Endothelial cell (in vitro differentiated cells): ENCODE results near the gene MAML2. TPM values are rescaled to one million over a fixed set of nuclear protein-coding genes. Genes with fewer than 3 reads are reported as not detected.

ENCODE experiments used
- DNase-seq: peaks from one replicate; pipeline ENCODE4 v3.0.0; 2021; ENCODE audit warnings: low spot score
- H3K27ac Mint-ChIP-seq: one replicate; pipeline ENCODE4 v1.8.0; 2021; ENCODE audit warnings: mixed read lengths, inconsistent platforms; ENCODE audit not compliant: unreplicated experiment
- H3K27me3 Mint-ChIP-seq: one replicate; pipeline ENCODE4 v1.8.0; 2021; ENCODE audit warnings: mild to moderate bottlenecking, moderate library complexity, mixed read lengths, inconsistent platforms; ENCODE audit not compliant: unreplicated experiment
- H3K36me3 Mint-ChIP-seq: one replicate; pipeline ENCODE4 v1.8.0; 2021; ENCODE audit warnings: mild to moderate bottlenecking, low read depth, mixed read lengths, inconsistent platforms; ENCODE audit not compliant: unreplicated experiment
- H3K4me1 Mint-ChIP-seq: one replicate; pipeline ENCODE4 v1.8.0; 2021; ENCODE audit warnings: mild to moderate bottlenecking, mixed read lengths, inconsistent platforms; ENCODE audit not compliant: unreplicated experiment
- H3K4me3 Mint-ChIP-seq: one replicate; pipeline ENCODE4 v1.8.0; 2021; ENCODE audit warnings: mild to moderate bottlenecking, mixed read lengths, inconsistent platforms; ENCODE audit not compliant: unreplicated experiment
- H3K9me3 Mint-ChIP-seq: one replicate; pipeline ENCODE4 v1.8.0; 2021; ENCODE audit warnings: mixed read lengths, inconsistent platforms; ENCODE audit not compliant: unreplicated experiment
- total RNA-seq: library from RNA; stranded (reverse); fragmentation: NEBNext Ultra II Directional; extraction: Animal tissue kit (Norgen Biotek cat#: 25700); gene quantifications from one replicate; pipeline ENCODE4 v1.2.1, GENCODE V29; 2021; ENCODE audit not compliant: unreplicated experiment
- TF ChIP-seq, protein P1 (sequence below): fragments of 200-600 bp; sonication (generic); IDR thresholded peaks from one replicate; pipeline ENCODE4 v1.5.0; 2021; ENCODE audit warnings: antibody characterized with exemption; ENCODE audit not compliant: unreplicated experiment

MAML2 gene
- total RNA-seq, 1 donor from 2014 or later = 6.2 TPM

DNA sequence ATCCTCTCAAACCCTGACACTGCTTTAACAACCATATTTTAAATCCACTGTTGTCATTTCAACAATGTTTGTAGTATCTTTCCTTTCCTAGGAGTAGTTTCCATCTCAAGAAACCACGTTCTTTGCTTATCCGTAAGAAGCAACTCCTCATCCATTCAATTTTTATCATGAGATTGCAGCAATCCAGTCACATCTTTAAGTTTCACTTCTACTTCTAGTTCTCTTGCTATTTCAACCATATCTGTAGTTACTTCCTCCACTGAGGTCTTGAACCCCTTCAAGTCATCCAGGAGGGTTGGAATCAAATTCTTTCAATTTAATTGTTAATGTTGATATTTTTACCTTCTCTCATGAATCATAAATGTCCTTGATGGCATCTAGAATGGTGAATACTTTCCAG, 24.3 kb upstream of the MAML2 start:
- no peak for DNase-seq
- TF ChIP-seq, protein P1, sequence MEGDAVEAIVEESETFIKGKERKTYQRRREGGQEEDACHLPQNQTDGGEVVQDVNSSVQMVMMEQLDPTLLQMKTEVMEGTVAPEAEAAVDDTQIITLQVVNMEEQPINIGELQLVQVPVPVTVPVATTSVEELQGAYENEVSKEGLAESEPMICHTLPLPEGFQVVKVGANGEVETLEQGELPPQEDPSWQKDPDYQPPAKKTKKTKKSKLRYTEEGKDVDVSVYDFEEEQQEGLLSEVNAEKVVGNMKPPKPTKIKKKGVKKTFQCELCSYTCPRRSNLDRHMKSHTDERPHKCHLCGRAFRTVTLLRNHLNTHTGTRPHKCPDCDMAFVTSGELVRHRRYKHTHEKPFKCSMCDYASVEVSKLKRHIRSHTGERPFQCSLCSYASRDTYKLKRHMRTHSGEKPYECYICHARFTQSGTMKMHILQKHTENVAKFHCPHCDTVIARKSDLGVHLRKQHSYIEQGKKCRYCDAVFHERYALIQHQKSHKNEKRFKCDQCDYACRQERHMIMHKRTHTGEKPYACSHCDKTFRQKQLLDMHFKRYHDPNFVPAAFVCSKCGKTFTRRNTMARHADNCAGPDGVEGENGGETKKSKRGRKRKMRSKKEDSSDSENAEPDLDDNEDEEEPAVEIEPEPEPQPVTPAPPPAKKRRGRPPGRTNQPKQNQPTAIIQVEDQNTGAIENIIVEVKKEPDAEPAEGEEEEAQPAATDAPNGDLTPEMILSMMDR = no peak
- H3K27me3 Mint-ChIP-seq = no peaks in the 10 kb centered on the region
- H3K36me3 Mint-ChIP-seq = peaks cover 23% of the 10 kb centered on the region
- H3K9me3 Mint-ChIP-seq = no peaks in the 10 kb centered on the region
- no peaks in the 10 kb centered on the region for H3K4me1 Mint-ChIP-seq
- no peak overlapping the region for H3K27ac Mint-ChIP-seq
- H3K4me3 Mint-ChIP-seq = no peak overlapping the region

DNA sequence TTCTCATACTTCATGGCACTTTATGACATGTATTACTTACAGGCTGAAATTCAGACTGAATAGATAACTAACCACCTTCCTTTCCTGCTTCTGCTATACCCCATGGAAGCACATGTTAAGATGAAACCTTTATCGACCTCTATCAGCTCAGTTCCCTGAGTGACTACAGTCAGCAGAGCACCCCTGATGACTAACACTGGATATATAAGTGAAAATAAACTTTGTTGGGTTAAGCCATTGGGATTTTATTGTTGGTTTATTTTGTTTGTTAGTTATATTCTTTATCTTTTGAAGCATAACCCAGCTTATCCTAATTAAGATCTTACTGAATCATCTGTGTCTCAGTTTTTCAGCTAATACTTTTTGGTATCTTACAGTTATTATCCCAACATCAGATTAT, 23.0 kb upstream of the MAML2 start:
- DNase-seq = no peak
- Mint-ChIP-seq H3K9me3 (no peaks in the 10 kb centered on the region), H3K36me3 (peaks cover 23% of the 10 kb centered on the region), H3K27ac (no peak overlapping the region), H3K4me3 (no peak overlapping the region), H3K27me3 (no peaks in the 10 kb centered on the region), H3K4me1 (no peaks in the 10 kb centered on the region)
- TF ChIP-seq, protein P1 = no peak

DNA sequence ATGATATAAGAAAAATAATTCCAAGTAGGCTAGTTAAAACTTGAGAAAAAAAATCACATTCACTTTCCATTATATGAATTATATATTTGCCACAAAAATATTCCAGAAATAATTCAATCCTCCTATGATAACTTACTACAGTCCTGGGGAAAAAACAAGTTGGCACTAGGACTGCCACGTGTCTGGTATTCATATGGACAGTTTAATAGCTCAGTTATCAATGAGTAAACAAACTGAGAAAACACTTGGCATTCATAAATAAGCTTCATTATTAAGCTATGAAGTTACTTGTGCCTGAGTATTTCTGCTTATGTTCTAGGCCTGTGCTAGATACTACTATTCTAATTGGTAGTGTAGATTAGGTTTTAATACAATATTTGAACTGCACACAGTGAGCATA, 22.5 kb upstream of the MAML2 start:
- TF ChIP-seq, protein P1 = no peak
- Mint-ChIP-seq H3K4me1 (no peaks in the 10 kb centered on the region), H3K9me3 (no peaks in the 10 kb centered on the region), H3K4me3 (no peak overlapping the region), H3K27ac (no peak overlapping the region), H3K36me3 (peaks cover 19% of the 10 kb centered on the region), H3K27me3 (no peaks in the 10 kb centered on the region)
- DNase-seq = no peak

DNA sequence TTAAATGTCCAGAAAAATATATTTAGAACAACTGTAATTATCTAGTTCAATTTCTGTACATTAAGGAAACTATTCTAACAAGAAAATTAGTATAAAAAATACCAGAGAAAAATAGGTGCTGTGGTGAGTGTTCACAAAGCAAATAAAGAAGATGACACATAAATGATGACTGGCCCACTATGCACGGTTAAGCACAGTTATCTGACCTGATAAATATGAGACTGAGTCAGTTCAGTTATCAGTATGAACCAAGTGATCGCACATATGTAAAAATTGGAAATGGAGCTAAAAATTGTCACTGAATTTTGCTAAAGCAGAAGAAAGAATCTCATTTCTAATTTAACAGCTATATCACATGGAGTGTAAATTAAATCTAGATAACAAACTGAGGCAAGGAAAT, 18.8 kb upstream of the MAML2 start:
- no peaks in the 10 kb centered on the region for H3K4me1 Mint-ChIP-seq
- no peak for DNase-seq
- TF ChIP-seq, protein P1 = no peak
- H3K27ac Mint-ChIP-seq = no peak overlapping the region
- H3K4me3 Mint-ChIP-seq = no peak overlapping the region
- no peaks in the 10 kb centered on the region for H3K9me3 Mint-ChIP-seq
- H3K36me3 Mint-ChIP-seq = peaks cover 16% of the 10 kb centered on the region
- no peaks in the 10 kb centered on the region for H3K27me3 Mint-ChIP-seq

DNA sequence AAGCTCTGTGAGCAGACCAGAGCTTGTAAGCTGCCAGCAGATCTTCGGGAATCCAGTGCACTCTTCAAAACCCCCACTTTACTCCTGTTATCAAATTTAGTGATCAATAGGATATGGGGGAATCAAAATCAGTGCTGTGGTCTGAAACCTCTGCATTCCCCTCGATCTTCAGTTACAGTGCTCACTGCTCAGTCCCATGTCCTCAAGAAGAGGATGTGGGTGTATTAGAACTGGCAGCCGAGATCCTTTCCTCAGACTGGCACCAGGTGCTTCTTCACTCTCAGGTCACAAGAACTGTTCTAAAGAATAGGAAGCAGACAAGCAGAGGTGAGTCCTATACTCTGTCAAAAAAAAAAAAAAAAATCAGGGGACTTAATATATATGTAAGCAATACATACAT, 15.3 kb upstream of the MAML2 start:
- no peak overlapping the region for H3K27ac Mint-ChIP-seq
- no peaks in the 10 kb centered on the region for H3K9me3 Mint-ChIP-seq
- no peaks in the 10 kb centered on the region for H3K27me3 Mint-ChIP-seq
- TF ChIP-seq, protein P1 = no peak
- no peak for DNase-seq
- H3K36me3 Mint-ChIP-seq = peaks cover 33% of the 10 kb centered on the region
- no peak overlapping the region for H3K4me3 Mint-ChIP-seq
- H3K4me1 Mint-ChIP-seq = no peaks in the 10 kb centered on the region
